Upper lobe of left lung (tissue), 6 donors: Measurements from ENCODE around the gene CYP46A1. TPM values are rescaled to one million over a fixed set of nuclear protein-coding genes. Genes with fewer than 3 reads are reported as not detected.

Experiments used
- ATAC-seq, 2 donors: fragments of 200-7000 bp; cut with Tn5 transposase; one replicate each; pipeline ENCODE4 v1.9.1; 2022; ENCODE audit warnings: mild to moderate bottlenecking in 2 of 2, moderate library complexity in 2 of 2; ENCODE audit not compliant: low FRiP score in 2 of 2
- DNase-seq, 2 donors: peaks; one replicate each; pipeline ENCODE4 v3.0.0-alpha.2; 2019 to 2020
- H3K27ac ChIP-seq, 4 donors: fragments of 200-600 bp; sonication (generic); one replicate each; pipeline ENCODE4 v1.5.1; 2016 to 2019
- H3K27me3 ChIP-seq, 4 donors: fragments of 200-600 bp; sonication (generic); one replicate each; pipeline ENCODE4 v1.5.1; 2017 to 2019
- H3K36me3 ChIP-seq, 4 donors: fragments of 200-600 bp; sonication (generic); one replicate each; pipeline ENCODE4 v1.5.1; 2016 to 2019
- H3K4me1 ChIP-seq, 4 donors: fragments of 200-600 bp; sonication (generic); one replicate each; pipeline ENCODE4 v1.5.1; 2018 to 2019
- H3K4me3 ChIP-seq, 4 donors: fragments of 200-600 bp; sonication (generic); one replicate each; pipeline ENCODE4 v1.5.1; 2017 to 2019; ENCODE audit warnings: mild to moderate bottlenecking in 2 of 4, moderate library complexity in 1 of 4
- H3K9me3 ChIP-seq, 4 donors: fragments of 200-600 bp; sonication (generic); one replicate each; pipeline ENCODE4 v1.5.1; 2018 to 2019
- CTCF ChIP-seq, 6 experiments: fragments of 450-650 bp in 4 of 6; fragments of 200-600 bp in 2 of 6; sonication (generic) in 2 of 6; IDR thresholded peaks; one replicate each; pipeline ENCODE4 v1.5.1; 2016 to 2019; ENCODE audit warnings: antibody characterized with exemption in 6 of 6
- EP300 ChIP-seq, 4 donors: sonication (generic); formaldehyde crosslinking; IDR thresholded peaks; one replicate each; pipeline ENCODE4 v1.5.1; 2017; ENCODE audit warnings: antibody characterized with exemption in 4 of 4, control low read depth in 2 of 4
- POLR2A ChIP-seq, 4 donors: fragments of 450-650 bp; IDR thresholded peaks; one replicate each; pipeline ENCODE4 v1.5.1; 2016 to 2017; ENCODE audit warnings: antibody characterized with exemption in 4 of 4, mild to moderate bottlenecking in 2 of 4
- POLR2AphosphoS5 ChIP-seq, 2 donors: sonication (generic); formaldehyde crosslinking; IDR thresholded peaks; one replicate each; pipeline ENCODE4 v1.5.1; 2017; ENCODE audit warnings: antibody characterized with exemption in 2 of 2
- WGBS, 2 donors: methylation state at CpG; one replicate each; pipeline ENCODE4 v1.1.5; 2017 to 2018; 5-methylcytosine and 5-hydroxymethylcytosine counted together
- total RNA-seq, 6 donors: library from RNA; depleted of rRNA in 4 of 6; stranded (reverse); fragments of >200 nt in 4 of 6; gene quantifications; one replicate each; pipeline versions ENCODE4 v1.1.0 to v1.2.1, GENCODE V29; 2016 to 2021
- donor health status: DM: no; HTN: no; CAD: no; lungs with moderate emphysema.
- donor health status: DM: no; HTN: yes; CAD: no; lungs with severe emphysema.

The CYP46A1 gene
- total RNA-seq, 6 donors from 2014 or later, result 0.15 to 12.6 (median 1.2) TPM

- no peak for ATAC-seq
- no peaks in the 10 kb centered on the region for H3K27me3 ChIP-seq
- H3K4me3 ChIP-seq, result no peak overlapping the region
- TF ChIP-seq EP300 (IDR thresholded peaks at IDR 0.05) (no peak), POLR2A (IDR thresholded peaks at IDR 0.05) (no peak), CTCF (IDR thresholded peaks at IDR 0.05) (no peak), POLR2AphosphoS5 (IDR thresholded peaks at IDR 0.05) (no peak)
- H3K36me3 ChIP-seq, result no peaks in the 10 kb centered on the region
- no peak overlapping the region for H3K27ac ChIP-seq
- no peak for DNase-seq
- 89 to 92% methylated on average over 13 of the region's 13 CpGs for WGBS, 2 donors
- H3K9me3 ChIP-seq, result no peaks in the 10 kb centered on the region
- no peaks in the 10 kb centered on the region for H3K4me1 ChIP-seq
Observed at GRCh38 chr14:99691111-99691885, 7.2 kb downstream of the CYP46A1 start.

GRCh38 chr14:99693918-99694317, 9.8 kb downstream of the CYP46A1 start:
- 79 to 82% methylated on average over 3 of the region's 3 CpGs for WGBS, 2 donors
- Histone ChIP-seq H3K9me3 (no peaks in the 10 kb centered on the region), H3K36me3 (no peaks in the 10 kb centered on the region), H3K27ac (no peak overlapping the region), H3K27me3 (no peaks in the 10 kb centered on the region), H3K4me3 (no peak overlapping the region), H3K4me1 (peaks cover 0 to 6% (median 0%) of the 10 kb centered on the region in 4 donors)
- no peak for ATAC-seq
- no peak for TF ChIP-seq POLR2AphosphoS5 (IDR thresholded peaks at IDR 0.05)
- no peak for TF ChIP-seq POLR2A (IDR thresholded peaks at IDR 0.05)
- no peak for TF ChIP-seq EP300 (IDR thresholded peaks at IDR 0.05)
- no peak for TF ChIP-seq CTCF (IDR thresholded peaks at IDR 0.05)
- DNase-seq, result no peak

GRCh38 chr14:99696929-99697328, 12.8 kb downstream of the CYP46A1 start:
- Histone ChIP-seq H3K27ac (no peak overlapping the region), H3K9me3 (no peaks in the 10 kb centered on the region), H3K4me1 (peaks cover 0 to 6% (median 0%) of the 10 kb centered on the region in 4 donors), H3K4me3 (no peak overlapping the region), H3K27me3 (no peaks in the 10 kb centered on the region), H3K36me3 (no peaks in the 10 kb centered on the region)
- TF ChIP-seq EP300 (IDR thresholded peaks at IDR 0.05), result no peak
- no peak for TF ChIP-seq CTCF (IDR thresholded peaks at IDR 0.05)
- no peak for TF ChIP-seq POLR2A (IDR thresholded peaks at IDR 0.05)
- no peak for TF ChIP-seq POLR2AphosphoS5 (IDR thresholded peaks at IDR 0.05)
- DNase-seq, result no peak
- ATAC-seq, result no peak
- 92 to 95% methylated on average over 4 of the region's 4 CpGs for WGBS, 2 donors

DNA sequence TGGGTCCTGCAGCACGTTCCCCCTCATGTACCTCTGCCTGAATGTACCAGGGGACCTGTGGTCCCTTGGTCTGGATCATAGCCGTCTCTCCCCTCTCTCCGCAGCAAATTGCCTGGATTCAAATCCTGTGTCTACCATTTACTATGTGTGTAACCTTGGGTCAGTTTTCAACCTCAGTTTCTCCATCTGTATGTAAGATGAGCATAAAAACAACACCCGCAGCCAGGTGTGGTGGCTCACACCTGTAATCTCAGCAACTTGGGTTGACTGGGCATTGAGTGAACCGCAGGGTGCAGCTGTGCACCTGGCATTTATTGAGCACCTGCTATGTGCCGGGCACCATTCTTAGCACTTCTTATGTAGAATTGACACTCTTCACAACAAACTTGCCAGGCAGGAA, 14.1 kb downstream of the CYP46A1 start:
- ATAC-seq, result no peak
- 77 to 85% methylated on average over 5 to 6 of the region's 6 CpGs for WGBS, 2 donors
- no peak for DNase-seq
- Histone ChIP-seq H3K27me3 (no peaks in the 10 kb centered on the region), H3K9me3 (peaks cover 2 to 6% (median 4%) of the 10 kb centered on the region in 4 donors), H3K36me3 (no peaks in the 10 kb centered on the region), H3K4me1 (peaks cover 0 to 6% (median 0%) of the 10 kb centered on the region in 4 donors), H3K4me3 (no peak overlapping the region), H3K27ac (no peak overlapping the region)
- TF ChIP-seq POLR2A (IDR thresholded peaks at IDR 0.05) (no peak), CTCF (IDR thresholded peaks at IDR 0.05) (no peak), EP300 (IDR thresholded peaks at IDR 0.05) (no peak), POLR2AphosphoS5 (IDR thresholded peaks at IDR 0.05) (no peak)

DNA sequence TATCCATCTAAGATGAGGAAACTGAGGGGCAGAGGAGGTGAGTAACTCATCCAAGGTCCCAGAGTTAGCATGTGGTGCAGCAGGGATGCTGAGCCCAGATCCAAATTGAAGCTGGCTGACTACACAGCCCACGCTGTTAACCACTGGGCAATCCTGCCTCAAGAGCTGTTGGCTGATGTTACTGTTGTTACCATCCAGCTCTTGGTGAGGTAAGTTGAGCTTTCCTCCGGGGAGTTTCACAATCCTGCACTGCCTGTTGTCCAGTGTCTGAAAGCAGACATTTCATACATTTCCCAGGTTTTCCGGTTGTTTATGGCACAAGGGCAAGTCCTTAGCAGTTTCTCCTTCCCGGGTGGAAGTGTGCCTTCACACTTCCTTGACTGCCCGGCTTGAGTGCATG, 14.5 kb downstream of the CYP46A1 start:
- Histone ChIP-seq H3K4me3 (no peak overlapping the region), H3K27me3 (no peaks in the 10 kb centered on the region), H3K27ac (peak overlapping the region in 1 of 4 donors; percentile 27), H3K36me3 (no peaks in the 10 kb centered on the region), H3K9me3 (peaks cover 6 to 10% (median 8%) of the 10 kb centered on the region in 4 donors), H3K4me1 (peaks cover 0 to 6% (median 0%) of the 10 kb centered on the region in 4 donors)
- ATAC-seq (peak in 1 of 2 donors; percentile 40), DNase-seq (no peak)
- 27 to 33% methylated on average over 4 to 5 of the region's 5 CpGs for WGBS, 2 donors
- TF ChIP-seq POLR2A (IDR thresholded peaks at IDR 0.05), result no peak
- no peak for TF ChIP-seq EP300 (IDR thresholded peaks at IDR 0.05)
